ENCODE measurements around the gene ZNF185.

The ZNF185 gene

GRCh38 chrX:152917656-152918579 lies 20.1 kb downstream of the ZNF185 start:
- DNase-seq (ENCODE audit: low spot score) = no peak

- no peak for DNase-seq (ENCODE audit: low spot score)
These were observed 20.8 kb downstream of the ZNF185 start for GRCh38 chrX:152918707-152919106.

DNA sequence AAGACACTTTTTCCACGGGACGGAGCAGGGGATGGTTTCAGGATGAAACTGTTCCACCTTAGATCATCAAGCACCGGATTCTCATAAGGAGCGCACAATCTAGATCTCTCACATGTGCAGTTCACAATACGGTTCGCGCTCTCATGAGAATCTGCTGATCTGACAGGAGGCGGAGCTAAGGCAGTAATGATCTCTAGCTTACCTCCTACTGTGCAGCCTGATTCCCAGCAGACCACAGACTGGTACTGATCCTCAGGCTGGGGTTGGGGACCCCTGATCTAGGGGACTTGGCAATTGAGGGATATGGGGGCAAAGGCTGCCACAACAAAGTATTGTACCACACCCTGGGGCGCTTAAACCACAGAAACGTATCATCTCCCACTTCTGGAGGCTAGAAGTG lies 25.7 kb downstream of the ZNF185 start:
- no peak for DNase-seq (ENCODE audit: low spot score)

- no peak for DNase-seq (ENCODE audit: low spot score)
These were observed 28.0 kb downstream of the ZNF185 start for GRCh38 chrX:152925835-152926234.

DNA sequence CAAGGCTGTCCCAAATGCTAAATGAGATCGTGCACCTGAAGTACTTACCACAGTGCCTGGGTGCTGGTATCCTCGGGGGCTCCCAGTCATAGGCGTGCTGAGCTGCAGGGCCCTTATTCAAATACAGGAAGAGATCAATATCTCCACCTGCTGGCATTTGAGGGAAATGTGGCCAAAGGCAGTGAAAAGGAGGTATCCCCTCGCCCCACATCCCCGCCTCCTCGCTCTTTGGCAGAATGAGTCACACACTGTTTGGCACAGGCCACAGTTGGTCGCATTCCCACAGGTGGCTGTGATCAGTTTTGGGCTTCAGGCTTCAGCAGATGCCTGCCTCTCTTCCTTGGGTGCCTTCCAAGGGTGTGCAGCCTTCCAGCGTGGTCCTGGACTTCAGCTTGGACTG lies 28.4 kb downstream of the ZNF185 start:
- DNase-seq (ENCODE audit: low spot score) = peak; percentile 55

DNA sequence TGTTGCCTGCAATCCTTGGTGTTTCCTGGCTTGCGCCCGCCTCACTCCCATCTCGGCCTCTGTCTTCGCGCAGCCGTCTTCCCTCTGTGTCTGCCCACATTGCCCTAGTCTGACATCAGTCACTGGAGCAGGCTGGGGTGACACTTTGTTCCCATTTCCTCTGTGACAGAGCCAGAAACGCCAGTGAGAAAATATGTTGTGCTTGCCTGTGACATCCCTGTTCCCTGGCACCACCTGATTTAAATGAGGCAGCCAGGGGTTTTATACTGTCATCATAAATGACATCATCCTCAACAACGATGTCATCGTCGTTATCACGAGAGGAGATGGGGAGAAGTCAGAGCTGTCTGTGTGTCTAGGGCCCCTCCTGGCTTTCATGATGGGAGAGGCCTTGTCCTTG lies 29.1 kb downstream of the ZNF185 start:
- no peak for DNase-seq (ENCODE audit: low spot score)

DNA sequence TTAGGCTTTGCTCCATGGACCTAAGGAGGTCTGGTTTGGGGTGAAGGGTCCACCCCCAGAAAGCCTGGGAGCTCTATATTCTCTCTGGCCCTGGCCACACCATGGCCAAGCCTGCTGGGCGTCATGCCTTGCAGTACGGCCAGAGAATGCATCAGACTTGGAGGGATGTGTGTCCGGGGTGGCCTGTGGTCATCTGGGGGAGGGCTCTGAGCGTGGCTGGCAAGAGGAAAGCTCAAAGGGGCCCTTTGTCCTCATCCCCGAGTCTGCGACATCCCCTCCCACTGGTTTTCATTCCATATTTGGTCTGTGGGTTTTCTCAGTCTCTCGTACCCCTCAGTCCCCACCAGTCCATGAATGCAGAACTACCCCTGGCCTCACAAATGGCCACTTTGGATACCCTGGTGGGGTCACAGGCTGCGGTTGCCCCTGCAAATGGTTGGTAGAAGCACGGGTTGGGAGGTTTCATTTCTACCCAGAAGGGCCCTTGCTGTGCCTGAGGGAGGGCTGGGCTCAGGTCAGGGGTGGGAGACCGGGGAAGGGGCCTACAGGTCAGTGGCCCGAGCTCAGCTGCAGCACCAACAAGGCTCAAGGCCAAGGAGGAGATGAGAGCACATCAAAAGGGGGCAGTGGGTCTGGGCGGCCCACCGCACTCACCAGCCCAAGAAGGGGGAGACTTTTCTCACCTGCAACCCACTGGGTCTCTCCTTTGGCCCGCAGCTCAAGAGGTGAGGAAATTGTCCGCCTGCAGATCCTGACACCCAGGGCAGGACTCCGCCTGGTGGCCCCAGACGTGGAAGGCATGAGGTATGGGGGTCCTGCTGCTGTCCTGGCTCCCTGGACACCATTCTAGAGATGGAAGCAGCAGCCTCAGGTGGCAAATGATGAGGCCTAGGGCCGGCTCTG lies 30.2 kb downstream of the ZNF185 start:
- no peak for DNase-seq (ENCODE audit: low spot score)

GRCh38 chrX:152928761-152929400 lies 31.0 kb downstream of the ZNF185 start:
- DNase-seq (ENCODE audit: low spot score) = no peak

DNA sequence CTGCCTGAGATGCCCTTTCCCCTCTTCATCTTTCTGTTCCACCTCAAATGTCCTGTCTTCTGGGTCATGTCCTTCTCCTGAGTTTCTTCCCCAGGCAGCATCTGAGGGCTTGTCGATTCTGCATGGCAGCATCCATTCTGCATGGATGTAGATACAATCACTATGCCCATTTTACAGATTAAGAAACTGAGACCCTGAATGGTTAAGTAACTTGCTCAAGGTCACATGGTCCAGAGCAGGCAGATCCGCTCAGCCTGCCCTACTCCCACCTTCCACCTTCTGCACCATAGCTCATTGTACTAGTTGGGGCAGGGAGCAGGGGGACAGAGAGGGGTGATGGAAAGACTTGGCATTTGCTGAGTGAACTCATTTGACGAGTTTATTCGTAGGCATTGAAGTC lies 32.0 kb downstream of the ZNF185 start:
- no peak for DNase-seq (ENCODE audit: low spot score)

GRCh38 chrX:152930516-152930915 lies 32.6 kb downstream of the ZNF185 start:
- DNase-seq (ENCODE audit: low spot score) = no peak

GRCh38 chrX:152932144-152932543 lies 34.3 kb downstream of the ZNF185 start:
- DNase-seq (ENCODE audit: low spot score) = no peak

DNA sequence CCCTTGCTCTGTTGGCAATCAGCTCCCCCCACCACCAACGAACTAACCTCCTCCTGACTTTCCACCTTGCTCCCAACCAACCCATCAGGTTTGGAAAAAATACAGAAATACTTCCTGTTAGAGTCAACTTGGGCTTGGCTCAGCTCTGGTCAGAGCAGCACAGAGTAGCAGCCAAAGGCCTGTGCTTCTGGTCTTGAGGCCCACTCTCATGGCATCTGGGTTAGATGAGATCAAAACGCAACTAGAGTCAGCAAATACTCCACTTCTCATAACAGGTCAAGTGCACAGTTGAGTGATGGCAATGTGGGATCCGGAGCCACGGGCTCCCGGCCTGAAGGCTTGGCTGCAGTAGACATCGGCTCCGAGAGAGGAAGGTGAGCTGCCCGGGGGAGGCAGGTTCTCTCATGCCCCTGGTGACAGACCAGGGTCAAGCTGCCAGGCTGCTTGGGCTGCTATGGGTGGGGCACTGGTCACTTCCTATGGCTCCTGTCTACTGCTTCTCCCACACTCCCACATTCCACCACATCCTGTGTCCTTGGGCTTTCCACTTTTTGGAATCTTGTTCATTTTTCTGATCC lies 34.8 kb downstream of the ZNF185 start:
- no peak for DNase-seq (ENCODE audit: low spot score)

GRCh38 chrX:152936306-152936705 lies 38.4 kb downstream of the ZNF185 start:
- no peak for DNase-seq (ENCODE audit: low spot score)

- DNase-seq (ENCODE audit: low spot score) = no peak
These were observed 39.4 kb downstream of the ZNF185 start for GRCh38 chrX:152937236-152937635.

DNA sequence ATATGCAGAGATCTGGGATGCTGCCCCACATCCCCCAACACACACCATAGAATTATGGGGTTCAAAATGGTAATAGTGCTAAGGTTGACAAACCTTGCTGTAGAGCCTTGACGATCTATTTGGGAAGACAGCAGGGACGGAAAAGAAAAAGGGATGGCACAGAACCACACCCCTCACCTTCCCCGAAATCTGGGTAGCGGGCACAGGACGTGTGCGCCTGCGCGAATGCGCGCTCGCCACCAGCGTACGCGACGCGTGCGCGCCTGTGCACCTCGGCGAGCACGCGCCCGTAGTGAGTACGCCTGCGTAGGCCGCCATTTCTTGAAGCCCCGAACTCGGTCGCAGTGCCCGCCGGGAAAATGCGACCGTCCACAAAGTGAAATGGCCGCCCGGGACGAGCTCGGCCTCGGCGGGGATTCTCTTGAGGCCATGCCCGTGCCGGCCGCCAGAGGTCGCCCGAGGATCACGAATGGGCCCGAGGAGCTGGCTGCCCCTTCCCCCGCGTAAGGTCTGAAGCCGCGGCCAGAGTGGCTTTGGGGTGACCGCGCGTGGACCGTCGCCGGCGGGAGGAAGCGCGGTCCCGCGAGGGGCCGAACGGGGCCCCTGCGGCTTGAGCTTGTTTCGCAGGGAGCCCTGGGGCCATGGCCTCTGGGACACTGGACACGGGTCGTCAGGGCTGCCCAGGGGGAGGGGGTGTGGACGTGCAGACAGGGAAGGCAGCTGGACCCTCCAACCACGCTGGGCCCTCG lies 43.6 kb downstream of the ZNF185 start:
- peak; percentile 93 for DNase-seq (ENCODE audit: low spot score)

DNA sequence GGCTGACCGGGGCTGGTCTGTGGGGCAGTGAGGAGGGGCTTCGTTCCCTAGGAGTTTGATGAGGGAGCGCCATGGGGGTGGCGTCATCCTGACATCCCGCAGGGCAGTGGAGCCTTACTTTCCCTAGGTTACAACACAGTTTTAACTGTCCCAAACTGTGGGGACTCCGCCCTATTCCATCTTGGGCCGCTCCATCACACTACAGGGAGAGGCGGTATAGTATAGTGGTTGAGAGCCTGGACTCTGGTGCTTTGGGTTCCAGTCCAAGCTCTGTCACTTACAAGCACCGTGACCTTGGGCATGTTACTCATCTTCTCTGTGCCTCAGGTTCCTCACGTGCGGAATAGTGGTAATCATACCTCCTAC lies 44.2 kb downstream of the ZNF185 start:
- no peak for DNase-seq (ENCODE audit: low spot score)

DNA sequence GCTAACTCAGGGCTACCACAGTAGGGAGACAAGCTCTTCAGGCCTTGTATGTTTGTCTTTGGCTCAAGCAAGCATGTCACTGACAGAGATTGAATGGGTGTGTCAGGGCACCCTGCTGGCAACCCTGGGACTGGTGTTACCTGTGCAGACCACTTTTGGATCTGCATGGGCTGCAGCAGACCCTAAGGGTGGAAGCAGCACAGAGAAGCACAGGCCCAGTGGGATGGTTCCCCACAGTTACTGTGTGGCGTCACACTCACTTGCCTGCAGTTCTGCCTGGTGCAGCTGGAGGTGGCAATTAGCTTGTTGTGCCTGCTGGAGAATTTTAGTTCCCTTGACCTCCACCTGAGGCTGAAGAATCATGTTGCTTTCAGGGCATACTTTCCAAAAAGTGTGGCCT lies 46.0 kb downstream of the ZNF185 start:
- DNase-seq (ENCODE audit: low spot score) = no peak

DNA sequence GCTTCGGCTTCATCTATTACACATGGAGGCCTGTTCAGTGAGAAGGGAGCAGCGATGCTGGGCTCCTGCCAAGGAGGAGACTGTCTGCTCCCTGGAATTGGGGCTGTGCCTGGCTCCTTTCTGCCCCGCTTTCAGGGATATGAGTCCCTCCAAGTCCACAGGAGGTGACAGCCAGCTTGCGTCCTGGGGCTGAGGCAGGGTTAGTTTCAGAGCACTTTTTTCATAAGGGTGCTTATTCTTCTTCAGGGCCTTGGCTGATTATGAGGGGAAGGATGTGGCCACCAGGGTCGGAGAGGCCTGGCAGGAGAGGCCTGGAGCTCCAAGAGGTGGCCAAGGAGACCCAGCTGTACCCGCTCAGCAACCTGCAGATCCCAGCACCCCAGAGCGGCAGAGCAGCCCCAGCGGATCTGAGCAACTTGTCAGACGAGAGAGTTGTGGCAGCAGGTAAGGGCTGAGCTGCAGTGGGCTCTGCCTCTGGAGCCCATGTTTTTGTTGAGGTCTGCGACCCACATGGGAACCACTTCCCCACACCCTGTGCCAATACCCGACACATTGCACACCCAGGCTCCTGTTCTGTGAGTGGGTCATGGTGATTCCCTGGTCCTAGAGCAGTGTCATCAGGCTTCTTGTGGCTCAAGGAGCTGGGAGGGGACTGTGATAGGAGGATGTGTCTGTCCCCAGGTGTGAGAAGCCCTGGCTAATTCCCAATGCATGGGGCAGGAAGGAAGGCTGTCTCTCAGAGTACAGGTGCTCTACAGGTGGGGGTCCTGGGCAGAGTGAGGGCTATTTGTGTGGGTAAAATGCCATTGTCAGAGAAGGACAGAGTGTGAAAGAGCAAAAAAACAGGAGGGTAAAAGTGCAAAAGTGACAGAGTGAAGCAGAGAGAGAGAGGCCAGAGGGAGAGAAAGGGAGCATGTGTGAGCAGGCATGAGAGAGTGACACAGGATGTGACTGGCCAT lies 47.4 kb downstream of the ZNF185 start:
- no peak for DNase-seq (ENCODE audit: low spot score)

- DNase-seq (ENCODE audit: low spot score) = no peak
These were observed 48.8 kb downstream of the ZNF185 start for GRCh38 chrX:152946681-152947080.
